ENCODE results near the gene ANAPC5.
"Not testable (repeated sequence)": the region's sequence is repeated elsewhere in the genome, so short reads cannot be mapped to it uniquely, and the experiment has no call there.

DNA sequence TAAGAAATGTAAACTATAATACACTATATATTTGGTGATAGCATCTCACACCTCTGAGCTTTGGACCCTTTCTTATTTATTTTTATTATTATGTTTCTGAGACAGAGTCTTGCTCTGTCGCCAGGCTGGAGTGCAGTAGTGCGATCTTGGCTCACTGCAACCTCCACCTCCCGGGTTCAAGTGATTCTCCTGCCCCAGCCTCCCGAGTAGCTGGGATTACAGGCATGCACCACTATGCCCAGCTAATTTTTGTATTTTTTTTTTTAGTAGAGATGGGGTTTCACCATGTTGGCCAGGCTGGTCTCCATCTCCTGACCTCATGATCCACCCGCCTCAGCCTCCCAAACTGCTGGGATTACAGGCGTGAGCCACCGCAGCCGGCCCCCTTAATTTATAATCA is 44.8 kb downstream of the ANAPC5 start:
- not testable (repeated sequence) for TF ChIP-seq EZH2 (IDR thresholded peaks at IDR 0.05); POLR2AphosphoS5 (IDR thresholded peaks at IDR 0.05; ENCODE audit: borderline replicate concordance, low read depth, low read length); FOXP2 (optimal IDR thresholded peaks at IDR 0.05; ENCODE audit: control extremely low read depth, extremely low read length, insufficient read depth)
